Myocyte (in vitro differentiated cells): ENCODE data around the gene ERMAP. TPM values are rescaled to one million over a fixed set of nuclear protein-coding genes. Genes with fewer than 3 reads are reported as not detected.
"Not testable (repeated sequence)": the region's sequence is repeated elsewhere in the genome, so short reads cannot be mapped to it uniquely, and the experiment has no call there.

ENCODE experiments used
- DNase-seq: peaks from one replicate; pipeline ENCODE4 v3.0.0-alpha.2; 2012; ENCODE audit warnings: low read depth
- total RNA-seq: library from RNA; depleted of rRNA; stranded (reverse); fragments of >200 nt; gene quantifications from 2 replicates; pipeline ENCODE4 v1.2.3, GENCODE V29; 2014

ERMAP gene
- total RNA-seq, 1 donor from 2014 or later: 15.9 TPM

GRCh38 chr1:42841440-42842147, 24.7 kb downstream of the ERMAP start:
- no peak for DNase-seq

- DNase-seq: no peak
Measured at GRCh38 chr1:42844592-42845140, 27.7 kb downstream of the ERMAP start.

GRCh38 chr1:42845193-42845592, 28.3 kb downstream of the ERMAP start:
- DNase-seq: no peak

GRCh38 chr1:42845866-42846256, 28.9 kb downstream of the ERMAP start:
- DNase-seq: no peak

GRCh38 chr1:42846257-42847110, 29.6 kb downstream of the ERMAP start, which contains the start of gene ZNF691:
Gene ZNF691 (plus strand): TSS chr1:42846613. CDS start chr1:42849659, 3,046 bp downstream.
- DNase-seq: peak; percentile 98

- DNase-seq: no peak
Measured at GRCh38 chr1:42847111-42847595, 30.2 kb downstream of the ERMAP start.

GRCh38 chr1:42847721-42848460, 31.0 kb downstream of the ERMAP start:
- no peak for DNase-seq

- peak; percentile 44 for DNase-seq
Measured at GRCh38 chr1:42848823-42849537, 32.1 kb downstream of the ERMAP start.

- DNase-seq: no peak
Measured at GRCh38 chr1:42849944-42850343, 33.0 kb downstream of the ERMAP start.

GRCh38 chr1:42851420-42851819, 34.5 kb downstream of the ERMAP start:
- no peak for DNase-seq

GRCh38 chr1:42851960-42852607, 35.2 kb downstream of the ERMAP start:
- no peak for DNase-seq

GRCh38 chr1:42852608-42852980, 35.7 kb downstream of the ERMAP start:
- DNase-seq: peak; percentile 22

GRCh38 chr1:42853116-42853884, 36.4 kb downstream of the ERMAP start:
- no peak for DNase-seq

- DNase-seq: not testable (repeated sequence)
Measured at GRCh38 chr1:42856554-42856953, 39.6 kb downstream of the ERMAP start.

GRCh38 chr1:42859366-42859765, 42.4 kb downstream of the ERMAP start:
- not testable (repeated sequence) for DNase-seq

- DNase-seq: no peak
Measured at GRCh38 chr1:42860339-42861013, 43.6 kb downstream of the ERMAP start.

- no peak for DNase-seq
Measured at GRCh38 chr1:42861014-42861399, 44.1 kb downstream of the ERMAP start.

- no peak for DNase-seq
Measured at GRCh38 chr1:42866549-42866948, 49.6 kb downstream of the ERMAP start.

GRCh38 chr1:42868466-42868865, 51.5 kb downstream of the ERMAP start:
- peak; percentile 28 for DNase-seq
